ENCODE measurements around the gene ZBTB3. TPM values are rescaled to one million over a fixed set of nuclear protein-coding genes. Genes with fewer than 3 reads are reported as not detected.

Gene ZBTB3
- total RNA-seq, 1 experiment from 2014 or later, result 82.3 TPM

GRCh38 chr11:62786318-62787004, 32.5 kb upstream of the ZBTB3 start:
- H3K27ac Mint-ChIP-seq, result peak overlapping the region; percentile 71
- H3K27me3 Mint-ChIP-seq (ENCODE audit: low read depth), result no peaks in the 10 kb centered on the region; the same call in 1 of the 2 replicates
- peaks cover 29% of the 10 kb centered on the region for H3K4me1 Mint-ChIP-seq
- DNase-seq (ENCODE audit: low spot score) (peak; percentile 93), ATAC-seq (peak; percentile 61)
- peak overlapping the region; percentile 64 for H3K4me3 Mint-ChIP-seq
- POLR2A ChIA-PET, result interaction anchor here (0.7 to 3.4 kb wide), 19 partner anchors 15 to 122 kb away, joined by 3 to 25 read pairs (median 5); partner anchors contain the start of genes C11orf98, CSKMT, GNG3 and HNRNPUL2
- H3K9me3 Mint-ChIP-seq, result no peaks in the 10 kb centered on the region
- CTCF ChIA-PET, result interaction anchor here (0.6 to 4.6 kb wide), 60 partner anchors 10 to 392 kb away, joined by 3 to 121 read pairs (median 5); partner anchors contain the start of genes B3GAT3, BSCL2, C11orf98 and CSKMT
- H3K36me3 Mint-ChIP-seq, result peaks cover 39% of the 10 kb centered on the region
- TF ChIP-seq, protein P1, sequence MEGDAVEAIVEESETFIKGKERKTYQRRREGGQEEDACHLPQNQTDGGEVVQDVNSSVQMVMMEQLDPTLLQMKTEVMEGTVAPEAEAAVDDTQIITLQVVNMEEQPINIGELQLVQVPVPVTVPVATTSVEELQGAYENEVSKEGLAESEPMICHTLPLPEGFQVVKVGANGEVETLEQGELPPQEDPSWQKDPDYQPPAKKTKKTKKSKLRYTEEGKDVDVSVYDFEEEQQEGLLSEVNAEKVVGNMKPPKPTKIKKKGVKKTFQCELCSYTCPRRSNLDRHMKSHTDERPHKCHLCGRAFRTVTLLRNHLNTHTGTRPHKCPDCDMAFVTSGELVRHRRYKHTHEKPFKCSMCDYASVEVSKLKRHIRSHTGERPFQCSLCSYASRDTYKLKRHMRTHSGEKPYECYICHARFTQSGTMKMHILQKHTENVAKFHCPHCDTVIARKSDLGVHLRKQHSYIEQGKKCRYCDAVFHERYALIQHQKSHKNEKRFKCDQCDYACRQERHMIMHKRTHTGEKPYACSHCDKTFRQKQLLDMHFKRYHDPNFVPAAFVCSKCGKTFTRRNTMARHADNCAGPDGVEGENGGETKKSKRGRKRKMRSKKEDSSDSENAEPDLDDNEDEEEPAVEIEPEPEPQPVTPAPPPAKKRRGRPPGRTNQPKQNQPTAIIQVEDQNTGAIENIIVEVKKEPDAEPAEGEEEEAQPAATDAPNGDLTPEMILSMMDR (IDR thresholded peaks at IDR 0.05), result peak; percentile 96
- TF ChIP-seq AR (CRISPR knock-in tag; IDR thresholded peaks at IDR 0.05) (peak; percentile 57; the same call in 1 of the 2 replicates), NFATC4 (CRISPR knock-in tag; IDR thresholded peaks at IDR 0.05) (no peak), TEAD4 (CRISPR knock-in tag; IDR thresholded peaks at IDR 0.05) (peak; percentile 55; the same call in 1 of the 2 replicates), CBFB (CRISPR knock-in tag; IDR thresholded peaks at IDR 0.05; ENCODE audit: low read depth) (no peak), KAT7 (CRISPR knock-in tag; IDR thresholded peaks at IDR 0.05; ENCODE audit: borderline replicate concordance) (peak; percentile 53; the same call in 1 of the 2 replicates), ARID4B (CRISPR knock-in tag; IDR thresholded peaks at IDR 0.05; ENCODE audit: borderline replicate concordance) (0 out of 2 replicates have a peak, but pooled peaks have one; percentile 47), ERG (CRISPR knock-in tag; IDR thresholded peaks at IDR 0.05) (0 out of 2 replicates have a peak, but pooled peaks have one; percentile 64), NFE2L1 (CRISPR knock-in tag; IDR thresholded peaks at IDR 0.05) (no peak), ZMAT4 (CRISPR knock-in tag; IDR thresholded peaks at IDR 0.05) (no peak), ZNF138 (CRISPR knock-in tag; conservative IDR thresholded peaks at IDR 0.05) (no peak), GRHL2 (CRISPR knock-in tag; IDR thresholded peaks at IDR 0.05; ENCODE audit: insufficient replicate concordance, severe bottlenecking) (no peak), ATF1 (CRISPR knock-in tag; IDR thresholded peaks at IDR 0.05) (no peak; the same call in 1 of the 2 replicates)
- TF ChIP-seq, protein P2, sequence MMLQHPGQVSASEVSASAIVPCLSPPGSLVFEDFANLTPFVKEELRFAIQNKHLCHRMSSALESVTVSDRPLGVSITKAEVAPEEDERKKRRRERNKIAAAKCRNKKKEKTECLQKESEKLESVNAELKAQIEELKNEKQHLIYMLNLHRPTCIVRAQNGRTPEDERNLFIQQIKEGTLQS (CRISPR knock-in tag; conservative IDR thresholded peaks at IDR 0.05), result no peak
- TF ChIP-seq, protein P3, sequence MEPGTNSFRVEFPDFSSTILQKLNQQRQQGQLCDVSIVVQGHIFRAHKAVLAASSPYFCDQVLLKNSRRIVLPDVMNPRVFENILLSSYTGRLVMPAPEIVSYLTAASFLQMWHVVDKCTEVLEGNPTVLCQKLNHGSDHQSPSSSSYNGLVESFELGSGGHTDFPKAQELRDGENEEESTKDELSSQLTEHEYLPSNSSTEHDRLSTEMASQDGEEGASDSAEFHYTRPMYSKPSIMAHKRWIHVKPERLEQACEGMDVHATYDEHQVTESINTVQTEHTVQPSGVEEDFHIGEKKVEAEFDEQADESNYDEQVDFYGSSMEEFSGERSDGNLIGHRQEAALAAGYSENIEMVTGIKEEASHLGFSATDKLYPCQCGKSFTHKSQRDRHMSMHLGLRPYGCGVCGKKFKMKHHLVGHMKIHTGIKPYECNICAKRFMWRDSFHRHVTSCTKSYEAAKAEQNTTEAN (CRISPR knock-in tag; IDR thresholded peaks at IDR 0.05), result no peak
- TF ChIP-seq, protein P4, sequence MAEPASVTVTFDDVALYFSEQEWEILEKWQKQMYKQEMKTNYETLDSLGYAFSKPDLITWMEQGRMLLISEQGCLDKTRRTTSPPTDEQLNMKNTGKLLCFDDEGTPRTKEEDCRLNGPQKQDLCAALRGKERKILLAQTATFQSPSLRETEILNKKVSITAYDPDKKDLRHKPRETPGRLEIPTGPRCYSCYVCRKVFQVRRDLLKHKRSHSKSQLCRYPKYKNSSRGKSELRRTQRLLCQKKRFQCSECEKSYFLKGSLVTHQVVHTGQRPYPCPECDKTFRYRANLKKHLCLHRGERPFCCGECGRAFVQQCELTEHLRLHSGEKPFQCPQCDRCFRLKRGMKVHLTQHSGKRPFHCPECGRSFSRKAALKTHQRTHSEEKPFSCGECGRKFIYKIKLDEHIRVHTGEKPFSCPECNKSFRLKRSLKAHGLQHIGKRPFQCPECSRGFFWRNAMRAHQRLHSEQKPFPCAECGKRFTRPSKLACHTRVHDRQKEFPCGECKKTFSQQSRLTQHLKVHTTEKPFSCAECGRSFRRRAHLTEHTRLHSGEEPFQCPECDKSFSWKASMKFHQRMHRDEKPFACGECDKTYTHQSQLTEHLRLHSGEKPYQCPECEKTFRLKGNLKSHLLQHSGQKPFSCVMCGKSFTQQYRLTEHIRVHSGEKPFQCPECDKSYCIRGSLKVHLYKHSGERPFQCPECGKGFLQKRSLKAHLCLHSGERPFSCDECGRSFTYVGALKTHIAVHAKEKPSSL (CRISPR knock-in tag; conservative IDR thresholded peaks at IDR 0.05), result no peak

Data from WTC11 (cell line).